ENCODE data around the gene ONECUT1.

The ONECUT1 gene

GRCh38 chr15:52716536-52716935, 73.6 kb downstream of the ONECUT1 start:
- no peak overlapping the region for H2AFZ ChIP-seq (ENCODE audit: low read length)
- no peaks in the 10 kb centered on the region for H3F3A ChIP-seq (ENCODE audit: insufficient read depth, low read length)
- no peak for TF ChIP-seq EZH2 (IDR thresholded peaks at IDR 0.05; ENCODE audit: borderline replicate concordance, low read length)
- TF ChIP-seq, protein P1, sequence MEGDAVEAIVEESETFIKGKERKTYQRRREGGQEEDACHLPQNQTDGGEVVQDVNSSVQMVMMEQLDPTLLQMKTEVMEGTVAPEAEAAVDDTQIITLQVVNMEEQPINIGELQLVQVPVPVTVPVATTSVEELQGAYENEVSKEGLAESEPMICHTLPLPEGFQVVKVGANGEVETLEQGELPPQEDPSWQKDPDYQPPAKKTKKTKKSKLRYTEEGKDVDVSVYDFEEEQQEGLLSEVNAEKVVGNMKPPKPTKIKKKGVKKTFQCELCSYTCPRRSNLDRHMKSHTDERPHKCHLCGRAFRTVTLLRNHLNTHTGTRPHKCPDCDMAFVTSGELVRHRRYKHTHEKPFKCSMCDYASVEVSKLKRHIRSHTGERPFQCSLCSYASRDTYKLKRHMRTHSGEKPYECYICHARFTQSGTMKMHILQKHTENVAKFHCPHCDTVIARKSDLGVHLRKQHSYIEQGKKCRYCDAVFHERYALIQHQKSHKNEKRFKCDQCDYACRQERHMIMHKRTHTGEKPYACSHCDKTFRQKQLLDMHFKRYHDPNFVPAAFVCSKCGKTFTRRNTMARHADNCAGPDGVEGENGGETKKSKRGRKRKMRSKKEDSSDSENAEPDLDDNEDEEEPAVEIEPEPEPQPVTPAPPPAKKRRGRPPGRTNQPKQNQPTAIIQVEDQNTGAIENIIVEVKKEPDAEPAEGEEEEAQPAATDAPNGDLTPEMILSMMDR (IDR thresholded peaks at IDR 0.05; ENCODE audit: low read length): no peak
- H3K9ac ChIP-seq (ENCODE audit: low read length): no peak overlapping the region
- H3K27me3 ChIP-seq (ENCODE audit: insufficient read depth, low read length): no peaks in the 10 kb centered on the region
- H3K36me3 ChIP-seq (ENCODE audit: insufficient read depth, low read length): no peaks in the 10 kb centered on the region
- no peaks in the 10 kb centered on the region for H4K20me1 ChIP-seq (ENCODE audit: insufficient read depth, low read length)
- no peak overlapping the region for H3K4me2 ChIP-seq (ENCODE audit: low read length)
- no peaks in the 10 kb centered on the region for H3K79me2 ChIP-seq (ENCODE audit: insufficient read depth, low read length)
- no peak overlapping the region for H3K4me3 ChIP-seq (ENCODE audit: low read depth, low read length, poor library complexity, severe bottlenecking)
- H3K4me1 ChIP-seq (ENCODE audit: insufficient read depth, low read length, severe bottlenecking): no peaks in the 10 kb centered on the region
- no peaks in the 10 kb centered on the region for H3K9me3 ChIP-seq (ENCODE audit: low read length)
- no peak overlapping the region for H3K27ac ChIP-seq (ENCODE audit: low read depth, low read length, poor library complexity, severe bottlenecking)
- H3K9me2 ChIP-seq (ENCODE audit: low read depth, low read length): no peaks in the 10 kb centered on the region

DNA sequence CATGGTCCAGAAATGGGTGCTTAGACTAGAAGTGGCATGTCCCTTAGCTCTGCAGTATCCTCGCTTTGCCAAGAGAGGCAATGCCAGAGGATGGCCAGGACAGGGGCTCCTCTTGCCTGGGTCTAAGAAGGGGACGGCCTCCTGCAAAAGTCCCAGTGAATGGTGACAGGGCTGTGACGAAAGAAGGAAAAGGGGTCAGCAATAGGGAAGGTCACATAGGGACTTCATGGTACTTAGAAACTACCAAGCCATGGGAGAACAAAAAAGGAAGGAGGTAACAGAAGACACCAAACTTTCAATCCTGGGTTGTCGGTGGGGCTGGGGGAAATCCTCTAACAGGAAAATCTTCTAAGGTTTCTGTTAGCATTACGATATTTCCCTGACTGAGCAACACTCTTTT, 74.7 kb downstream of the ONECUT1 start:
- Histone ChIP-seq H4K20me1 (ENCODE audit: insufficient read depth, low read length) (no peaks in the 10 kb centered on the region), H3K27me3 (ENCODE audit: insufficient read depth, low read length) (no peaks in the 10 kb centered on the region), H3K36me3 (ENCODE audit: insufficient read depth, low read length) (no peaks in the 10 kb centered on the region), H3K4me1 (ENCODE audit: insufficient read depth, low read length, severe bottlenecking) (no peaks in the 10 kb centered on the region), H3K9me2 (ENCODE audit: low read depth, low read length) (no peaks in the 10 kb centered on the region), H3K9me3 (ENCODE audit: low read length) (no peaks in the 10 kb centered on the region), H2AFZ (ENCODE audit: low read length) (no peak overlapping the region), H3K4me3 (ENCODE audit: low read depth, low read length, poor library complexity, severe bottlenecking) (no peak overlapping the region), H3F3A (ENCODE audit: insufficient read depth, low read length) (no peaks in the 10 kb centered on the region), H3K4me2 (ENCODE audit: low read length) (no peak overlapping the region), H3K79me2 (ENCODE audit: insufficient read depth, low read length) (no peaks in the 10 kb centered on the region), H3K27ac (ENCODE audit: low read depth, low read length, poor library complexity, severe bottlenecking) (no peak overlapping the region), H3K9ac (ENCODE audit: low read length) (no peak overlapping the region)
- TF ChIP-seq EZH2 (IDR thresholded peaks at IDR 0.05; ENCODE audit: borderline replicate concordance, low read length): no peak
- TF ChIP-seq, protein P1 (IDR thresholded peaks at IDR 0.05; ENCODE audit: low read length): no peak

DNA sequence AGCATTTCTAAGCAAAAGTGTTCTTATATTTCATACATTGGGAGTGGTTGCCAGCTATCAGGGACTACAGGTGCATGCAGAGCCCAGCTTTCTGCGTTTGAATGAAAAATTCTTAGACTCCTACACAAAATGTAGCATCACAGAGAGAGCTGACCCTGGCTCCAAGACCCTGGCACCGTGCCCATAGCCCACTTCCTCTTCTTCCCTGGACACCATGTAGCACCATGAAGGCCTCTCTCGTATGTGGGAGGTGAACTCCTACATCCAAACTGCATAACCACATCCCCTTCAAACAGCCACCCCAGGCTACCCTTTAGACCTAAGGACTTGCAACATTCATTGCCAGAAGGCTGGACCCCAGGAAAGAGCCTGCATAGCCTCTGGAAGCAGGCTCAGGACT, 75.2 kb downstream of the ONECUT1 start:
- no peaks in the 10 kb centered on the region for H3K36me3 ChIP-seq (ENCODE audit: insufficient read depth, low read length)
- no peak overlapping the region for H3K9ac ChIP-seq (ENCODE audit: low read length)
- no peaks in the 10 kb centered on the region for H3K79me2 ChIP-seq (ENCODE audit: insufficient read depth, low read length)
- no peaks in the 10 kb centered on the region for H3F3A ChIP-seq (ENCODE audit: insufficient read depth, low read length)
- H4K20me1 ChIP-seq (ENCODE audit: insufficient read depth, low read length): no peaks in the 10 kb centered on the region
- H3K27me3 ChIP-seq (ENCODE audit: insufficient read depth, low read length): no peaks in the 10 kb centered on the region
- H3K4me2 ChIP-seq (ENCODE audit: low read length): no peak overlapping the region
- no peak overlapping the region for H3K27ac ChIP-seq (ENCODE audit: low read depth, low read length, poor library complexity, severe bottlenecking)
- no peak overlapping the region for H2AFZ ChIP-seq (ENCODE audit: low read length)
- H3K9me3 ChIP-seq (ENCODE audit: low read length): no peaks in the 10 kb centered on the region
- TF ChIP-seq EZH2 (IDR thresholded peaks at IDR 0.05; ENCODE audit: borderline replicate concordance, low read length): no peak
- TF ChIP-seq, protein P1 (IDR thresholded peaks at IDR 0.05; ENCODE audit: low read length): no peak
- H3K4me1 ChIP-seq (ENCODE audit: insufficient read depth, low read length, severe bottlenecking): peaks cover 4% of the 10 kb centered on the region
- H3K4me3 ChIP-seq (ENCODE audit: low read depth, low read length, poor library complexity, severe bottlenecking): no peak overlapping the region
- no peaks in the 10 kb centered on the region for H3K9me2 ChIP-seq (ENCODE audit: low read depth, low read length)

Data from OCI-LY1 (cell line).